WTC11 (cell line): ENCODE results near the gene AGBL2.

ENCODE experiments used
- ATF6 ChIP-seq: sonication (generic); formaldehyde crosslinking; IDR thresholded peaks from 2 replicates; pipeline ENCODE4 v1.8.1; 2023; ENCODE audit warnings: mild to moderate bottlenecking, missing genetic modification reagents
- CREB1 ChIP-seq: sonication (generic); formaldehyde crosslinking; IDR thresholded peaks from 2 replicates; pipeline ENCODE4 v1.8.0; 2023; ENCODE audit warnings: mild to moderate bottlenecking, missing genetic modification reagents
- CTCF ChIP-seq: fragments of 200-600 bp; IDR thresholded peaks from 2 replicates; pipeline ENCODE4 v1.8.0; 2022; ENCODE audit warnings: antibody characterized with exemption
- ETV6 ChIP-seq: sonication (generic); formaldehyde crosslinking; IDR thresholded peaks from 2 replicates; pipeline ENCODE4 v1.8.1; 2022; ENCODE audit warnings: mild to moderate bottlenecking, missing genetic modification reagents
- FOXK1 ChIP-seq: sonication (generic); formaldehyde crosslinking; IDR thresholded peaks from 2 replicates; pipeline ENCODE4 v1.8.0; 2022; ENCODE audit warnings: mild to moderate bottlenecking, moderate library complexity, missing genetic modification reagents
- SP1 ChIP-seq: sonication (generic); formaldehyde crosslinking; conservative IDR thresholded peaks from 2 replicates; pipeline ENCODE4 v1.8.1; 2022; ENCODE audit warnings: missing genetic modification reagents
- ZNF232 ChIP-seq: sonication (generic); formaldehyde crosslinking; IDR thresholded peaks from 2 replicates; pipeline ENCODE4 v1.8.0; 2022; ENCODE audit warnings: mild to moderate bottlenecking, missing genetic modification reagents
- TF ChIP-seq, protein P1 (sequence below): sonication (generic); formaldehyde crosslinking; IDR thresholded peaks from 2 replicates; pipeline ENCODE4 v1.8.1; 2023; ENCODE audit warnings: mild to moderate bottlenecking, missing genetic modification reagents, moderate library complexity
- TF ChIP-seq, protein P2 (sequence below): sonication (generic); formaldehyde crosslinking; IDR thresholded peaks from 2 replicates; pipeline ENCODE4 v1.8.0; 2022; ENCODE audit warnings: mild to moderate bottlenecking, missing genetic modification reagents
- TF ChIP-seq, protein P3 (sequence below): sonication (generic); formaldehyde crosslinking; IDR thresholded peaks from 2 replicates; pipeline ENCODE4 v1.8.1; 2022; ENCODE audit warnings: mild to moderate bottlenecking, moderate library complexity, missing genetic modification reagents

- TF ChIP-seq CTCF, result no peak
- TF ChIP-seq, protein P1, sequence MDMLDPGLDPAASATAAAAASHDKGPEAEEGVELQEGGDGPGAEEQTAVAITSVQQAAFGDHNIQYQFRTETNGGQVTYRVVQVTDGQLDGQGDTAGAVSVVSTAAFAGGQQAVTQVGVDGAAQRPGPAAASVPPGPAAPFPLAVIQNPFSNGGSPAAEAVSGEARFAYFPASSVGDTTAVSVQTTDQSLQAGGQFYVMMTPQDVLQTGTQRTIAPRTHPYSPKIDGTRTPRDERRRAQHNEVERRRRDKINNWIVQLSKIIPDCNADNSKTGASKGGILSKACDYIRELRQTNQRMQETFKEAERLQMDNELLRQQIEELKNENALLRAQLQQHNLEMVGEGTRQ, result no peak
- no peak for TF ChIP-seq ETV6 (CRISPR knock-in tag)
- TF ChIP-seq, protein P2, sequence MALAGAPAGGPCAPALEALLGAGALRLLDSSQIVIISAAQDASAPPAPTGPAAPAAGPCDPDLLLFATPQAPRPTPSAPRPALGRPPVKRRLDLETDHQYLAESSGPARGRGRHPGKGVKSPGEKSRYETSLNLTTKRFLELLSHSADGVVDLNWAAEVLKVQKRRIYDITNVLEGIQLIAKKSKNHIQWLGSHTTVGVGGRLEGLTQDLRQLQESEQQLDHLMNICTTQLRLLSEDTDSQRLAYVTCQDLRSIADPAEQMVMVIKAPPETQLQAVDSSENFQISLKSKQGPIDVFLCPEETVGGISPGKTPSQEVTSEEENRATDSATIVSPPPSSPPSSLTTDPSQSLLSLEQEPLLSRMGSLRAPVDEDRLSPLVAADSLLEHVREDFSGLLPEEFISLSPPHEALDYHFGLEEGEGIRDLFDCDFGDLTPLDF (CRISPR knock-in tag), result no peak
- TF ChIP-seq ATF6 (CRISPR knock-in tag), result no peak
- no peak for TF ChIP-seq SP1 (CRISPR knock-in tag)
- no peak for TF ChIP-seq ZNF232 (CRISPR knock-in tag)
- TF ChIP-seq, protein P3, sequence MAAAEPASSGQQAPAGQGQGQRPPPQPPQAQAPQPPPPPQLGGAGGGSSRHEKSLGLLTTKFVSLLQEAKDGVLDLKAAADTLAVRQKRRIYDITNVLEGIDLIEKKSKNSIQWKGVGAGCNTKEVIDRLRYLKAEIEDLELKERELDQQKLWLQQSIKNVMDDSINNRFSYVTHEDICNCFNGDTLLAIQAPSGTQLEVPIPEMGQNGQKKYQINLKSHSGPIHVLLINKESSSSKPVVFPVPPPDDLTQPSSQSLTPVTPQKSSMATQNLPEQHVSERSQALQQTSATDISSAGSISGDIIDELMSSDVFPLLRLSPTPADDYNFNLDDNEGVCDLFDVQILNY, result no peak
- no peak for TF ChIP-seq CREB1 (CRISPR knock-in tag)
- no peak for TF ChIP-seq FOXK1 (CRISPR knock-in tag)
These were observed 42.9 kb downstream of the AGBL2 start for GRCh38 chr11:47672283-47672730.
